Mucosa of descending colon (tissue), 3 donors: ENCODE results near the gene APOM. TPM values are rescaled to one million over a fixed set of nuclear protein-coding genes. Genes with fewer than 3 reads are reported as not detected.

Source experiments
- ATAC-seq: fragments of 200-7000 bp; cut with Tn5 transposase; one replicate; pipeline ENCODE4 v1.9.1; 2020; ENCODE audit warnings: mild to moderate bottlenecking, moderate library complexity
- DNase-seq, 3 donors: peaks; one replicate each; pipeline ENCODE4 v3.0.0-alpha.2; 2020
- H3K36me3 ChIP-seq: fragments of 200-600 bp; one replicate; pipeline ENCODE4 v1.8.0; 2021; ENCODE audit warnings: low read depth, mild to moderate bottlenecking
- H3K4me1 ChIP-seq: fragments of 200-600 bp; one replicate; pipeline ENCODE4 v1.8.0; 2021; ENCODE audit warnings: low read depth, mild to moderate bottlenecking
- H3K4me3 ChIP-seq: fragments of 200-600 bp; one replicate; pipeline ENCODE4 v1.8.0; 2021; ENCODE audit warnings: mild to moderate bottlenecking
- H3K9me3 ChIP-seq: fragments of 200-600 bp; one replicate; pipeline ENCODE4 v1.8.0; 2021; ENCODE audit warnings: mild to moderate bottlenecking
- intact Hi-C, 2 donors: fragments of 100-400 bp; cut with DNase I in 1 of 2; cut with micrococcal nuclease in 1 of 2; formaldehyde crosslinking; loops; one replicate each; pipeline versions ENCODE4 v1.11.0 to v1.11.1; 2022; cut with DNase I, micrococcal nuclease
- total RNA-seq, 3 donors: library from RNA; stranded (reverse); fragmentation: NEBNext Ultra II Directional in 2 of 3; extraction: Animal tissue kit (Norgen Biotek cat#: 25700) in 2 of 3; gene quantifications; one replicate each; pipeline versions ENCODE4 v1.2.1 to v1.2.4, GENCODE V29; 2021 to 2023
- TF ChIP-seq, protein P1 (sequence below): fragments of 200-600 bp; IDR thresholded peaks from one replicate; pipeline ENCODE4 v1.8.0; 2022; ENCODE audit warnings: antibody characterized with exemption, mild to moderate bottlenecking
- donor health status: DM: no; HTN: no; CAD: no; lungs with moderate emphysema.
- donor health status: DM: no; HTN: no; CAD: no.
- donor health status: DM: no; HTN: yes; CAD: no.

Gene APOM
- total RNA-seq, 3 donors from 2014 or later: 2.2 to 2.7 (median 2.4) TPM

DNA sequence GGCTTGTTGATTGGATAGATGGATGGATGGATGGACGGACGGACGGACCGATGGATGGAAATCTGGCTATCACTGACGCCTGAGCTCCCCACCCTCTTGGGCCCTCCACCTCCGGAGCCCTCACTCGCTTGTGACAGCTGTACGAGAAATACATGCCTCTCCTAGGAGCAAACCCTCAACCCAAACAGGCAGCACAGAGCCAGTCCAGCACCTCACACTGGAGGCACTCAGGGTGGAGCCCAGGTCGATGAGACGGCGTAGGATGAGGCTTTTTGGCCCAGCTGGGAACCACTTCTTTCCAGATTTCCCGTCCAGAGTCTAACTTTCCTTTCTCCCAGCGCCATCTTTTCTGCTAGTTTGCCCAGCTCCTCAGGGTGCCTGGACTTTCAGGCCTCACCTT lies 27.9 kb downstream of the APOM start:
- Histone ChIP-seq H3K4me3 (no peak overlapping the region), H3K36me3 (peaks cover 9% of the 10 kb centered on the region), H3K4me1 (peaks cover 14% of the 10 kb centered on the region), H3K9me3 (no peaks in the 10 kb centered on the region)
- ATAC-seq: no peak
- no peak for DNase-seq
- intact Hi-C loops: loop anchor here in 1 of 2 donors (10.0 kb wide), 1 partner anchor 181 kb away; the partner anchor contains the start of gene NEU1
- TF ChIP-seq, protein P1, sequence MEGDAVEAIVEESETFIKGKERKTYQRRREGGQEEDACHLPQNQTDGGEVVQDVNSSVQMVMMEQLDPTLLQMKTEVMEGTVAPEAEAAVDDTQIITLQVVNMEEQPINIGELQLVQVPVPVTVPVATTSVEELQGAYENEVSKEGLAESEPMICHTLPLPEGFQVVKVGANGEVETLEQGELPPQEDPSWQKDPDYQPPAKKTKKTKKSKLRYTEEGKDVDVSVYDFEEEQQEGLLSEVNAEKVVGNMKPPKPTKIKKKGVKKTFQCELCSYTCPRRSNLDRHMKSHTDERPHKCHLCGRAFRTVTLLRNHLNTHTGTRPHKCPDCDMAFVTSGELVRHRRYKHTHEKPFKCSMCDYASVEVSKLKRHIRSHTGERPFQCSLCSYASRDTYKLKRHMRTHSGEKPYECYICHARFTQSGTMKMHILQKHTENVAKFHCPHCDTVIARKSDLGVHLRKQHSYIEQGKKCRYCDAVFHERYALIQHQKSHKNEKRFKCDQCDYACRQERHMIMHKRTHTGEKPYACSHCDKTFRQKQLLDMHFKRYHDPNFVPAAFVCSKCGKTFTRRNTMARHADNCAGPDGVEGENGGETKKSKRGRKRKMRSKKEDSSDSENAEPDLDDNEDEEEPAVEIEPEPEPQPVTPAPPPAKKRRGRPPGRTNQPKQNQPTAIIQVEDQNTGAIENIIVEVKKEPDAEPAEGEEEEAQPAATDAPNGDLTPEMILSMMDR: no peak

DNA sequence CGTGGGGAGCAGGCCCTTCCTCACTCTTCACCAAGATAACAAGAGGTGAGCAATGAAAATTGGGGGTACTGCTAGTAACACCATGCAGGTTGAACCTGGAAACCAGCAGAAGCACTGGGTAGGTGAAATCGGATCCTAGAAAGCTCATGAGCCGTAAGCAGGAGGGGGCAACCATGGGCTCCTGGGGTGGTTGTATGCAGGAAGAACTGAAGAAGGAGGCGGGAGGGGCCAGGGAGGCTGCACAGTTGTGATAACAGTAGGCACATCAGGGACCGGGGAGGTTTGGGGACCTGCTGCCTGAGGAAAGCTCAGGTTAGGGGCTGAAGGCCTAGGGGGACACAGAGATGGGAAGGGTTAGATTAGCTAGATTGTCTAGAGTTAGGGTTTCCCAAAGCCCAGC lies 30.8 kb downstream of the APOM start:
- ATAC-seq: no peak
- peaks cover 3% of the 10 kb centered on the region for H3K4me1 ChIP-seq
- intact Hi-C loops: loop anchor here in 1 of 2 donors (10.0 kb wide), 1 partner anchor 178 kb away; the partner anchor contains the start of gene NEU1
- no peak overlapping the region for H3K4me3 ChIP-seq
- no peaks in the 10 kb centered on the region for H3K9me3 ChIP-seq
- TF ChIP-seq, protein P1: no peak
- peaks cover 9% of the 10 kb centered on the region for H3K36me3 ChIP-seq
- no peak for DNase-seq

DNA sequence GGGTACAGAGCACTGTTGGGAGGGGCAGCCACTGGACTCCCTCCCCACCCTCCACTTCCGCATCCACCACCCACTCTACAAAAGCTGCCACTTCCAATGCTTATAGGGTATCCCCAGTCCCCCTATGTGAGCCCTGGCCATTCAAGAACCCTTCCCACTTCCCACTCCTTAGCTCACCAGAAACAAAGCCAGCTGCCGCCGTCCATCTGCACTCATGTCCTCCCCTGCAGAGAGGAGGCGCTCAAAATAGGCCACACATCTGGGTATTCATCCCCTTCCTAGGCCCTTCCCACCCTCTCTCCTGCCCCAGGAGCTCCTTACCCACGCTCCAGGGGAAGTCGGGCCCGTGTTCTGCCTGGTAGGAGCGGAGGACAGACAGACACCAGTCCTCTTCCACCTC lies 31.6 kb downstream of the APOM start:
- DNase-seq (no peak), ATAC-seq (no peak)
- Histone ChIP-seq H3K4me1 (no peaks in the 10 kb centered on the region), H3K4me3 (no peak overlapping the region), H3K9me3 (no peaks in the 10 kb centered on the region), H3K36me3 (peaks cover 13% of the 10 kb centered on the region)
- intact Hi-C loops: loop anchor here in 1 of 2 donors (10.0 kb wide), 1 partner anchor 177 kb away; the partner anchor contains the start of gene NEU1
- TF ChIP-seq, protein P1: no peak

DNA sequence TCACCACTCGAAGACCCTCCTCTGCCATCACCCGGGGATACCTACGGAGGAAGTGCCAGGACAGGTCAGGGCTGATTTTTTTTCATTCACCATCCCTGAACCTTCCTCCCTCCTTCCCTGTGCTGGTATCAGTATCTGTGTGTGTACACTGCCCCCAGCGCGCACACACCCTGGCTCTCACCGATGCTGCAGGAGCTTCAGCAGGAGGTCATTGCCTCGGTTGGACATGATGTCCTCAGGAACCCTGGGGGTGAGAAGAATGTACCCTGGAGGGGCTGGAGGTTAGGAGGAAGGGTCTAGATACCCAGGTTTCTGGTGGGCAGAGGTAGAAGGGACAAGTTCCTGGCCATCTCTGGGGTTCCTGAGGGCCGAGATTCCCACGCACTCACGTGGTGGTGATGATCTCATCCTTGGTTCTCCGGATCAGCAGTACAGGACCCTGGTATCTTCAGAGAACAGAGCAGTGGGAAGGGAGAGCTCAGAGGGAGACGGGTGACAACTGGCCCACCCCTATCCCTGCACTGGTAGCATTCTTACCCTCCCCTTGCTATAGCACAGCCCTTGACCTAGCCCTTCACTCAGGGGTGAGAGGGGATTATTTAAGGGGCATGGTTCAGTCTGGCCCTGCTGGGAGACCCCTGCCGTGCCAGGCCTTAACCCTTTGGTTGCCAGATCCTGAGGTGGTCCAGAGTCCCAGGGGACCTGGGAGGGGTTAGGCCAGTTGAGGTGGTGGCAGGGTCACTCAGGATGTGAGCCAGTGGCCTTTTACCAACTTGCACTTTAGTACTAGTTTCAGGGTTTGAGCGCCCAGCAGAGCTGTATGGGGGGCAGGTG lies 32.4 kb downstream of the APOM start:
- no peak overlapping the region for H3K4me3 ChIP-seq
- H3K4me1 ChIP-seq: no peaks in the 10 kb centered on the region
- intact Hi-C loops: loop anchor here in 1 of 2 donors (10.0 kb wide), 1 partner anchor 177 kb away; the partner anchor contains the start of gene NEU1
- H3K36me3 ChIP-seq: peaks cover 13% of the 10 kb centered on the region
- TF ChIP-seq, protein P1: no peak
- no peaks in the 10 kb centered on the region for H3K9me3 ChIP-seq
- ATAC-seq: no peak
- DNase-seq: no peak

DNA sequence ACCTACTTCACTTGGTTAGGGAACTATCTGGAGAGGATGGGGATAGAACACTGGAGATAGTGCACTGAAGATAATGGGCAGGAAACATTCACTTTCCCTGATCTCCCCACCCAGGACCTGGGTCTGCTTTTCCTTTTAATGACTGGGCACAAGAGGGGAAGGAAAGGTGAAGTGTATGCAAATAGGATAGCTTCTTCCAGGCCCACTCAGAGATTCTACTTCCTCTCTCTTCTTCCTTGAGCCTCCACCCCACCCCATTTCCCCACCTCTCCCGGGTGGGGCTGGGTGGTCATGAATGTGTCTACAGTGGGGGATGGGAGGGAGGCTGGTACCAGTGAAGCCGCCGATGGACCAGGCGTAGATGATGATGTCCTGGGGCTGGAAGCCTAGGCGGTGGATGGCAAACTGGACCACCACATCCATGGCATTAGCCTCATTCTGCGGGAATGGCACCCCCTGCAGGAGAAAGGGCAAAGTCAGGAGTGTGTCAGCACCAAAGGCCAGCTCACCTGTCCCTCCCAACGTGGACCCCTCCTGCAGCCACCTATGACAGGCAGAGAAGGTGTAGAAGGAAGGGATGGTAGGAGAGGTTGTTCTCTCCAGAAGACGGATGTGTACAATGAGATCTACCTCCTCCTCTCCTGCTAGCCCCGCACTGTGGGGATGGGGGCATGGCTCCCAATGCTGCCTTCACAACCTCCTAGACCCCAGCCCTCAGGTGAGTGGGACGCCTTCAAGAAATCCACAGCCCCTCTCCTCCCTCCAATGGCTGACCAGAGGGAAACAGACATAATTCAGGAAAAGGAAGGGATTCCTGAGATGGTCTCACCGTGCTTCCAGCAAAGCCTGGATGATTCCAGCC lies 33.8 kb downstream of the APOM start:
- H3K4me1 ChIP-seq: no peaks in the 10 kb centered on the region
- H3K4me3 ChIP-seq: no peak overlapping the region
- H3K36me3 ChIP-seq: peaks cover 13% of the 10 kb centered on the region
- TF ChIP-seq, protein P1: no peak
- intact Hi-C loops: loop anchor here in 1 of 2 donors (10.0 kb wide), 1 partner anchor 175 kb away; the partner anchor contains the start of gene NEU1
- ATAC-seq (peak; percentile 24), DNase-seq (peak in 1 of 3 donors; percentile 24)
- H3K9me3 ChIP-seq: no peaks in the 10 kb centered on the region
